ENCODE measurements around the gene CELF4.
"Not testable (repeated sequence)": the region's sequence is repeated elsewhere in the genome, so short reads cannot be mapped to it uniquely, and the experiment has no call there.

CELF4 gene

GRCh38 chr18:37390687-37391086, 174.9 kb downstream of the CELF4 start:
- DNase-seq (ENCODE audit: low read depth), result no peak

GRCh38 chr18:37389684-37390368, 175.8 kb downstream of the CELF4 start:
- no peak for DNase-seq (ENCODE audit: low read depth)

GRCh38 chr18:37389041-37389440, 176.6 kb downstream of the CELF4 start:
- no peak for DNase-seq (ENCODE audit: low read depth)

GRCh38 chr18:37388413-37388812, 177.2 kb downstream of the CELF4 start:
- no peak for DNase-seq (ENCODE audit: low read depth)

GRCh38 chr18:37385846-37386778, 179.5 kb downstream of the CELF4 start:
- no peak for DNase-seq (ENCODE audit: low read depth)

- no peak for DNase-seq (ENCODE audit: low read depth)
Observed at GRCh38 chr18:37383846-37384595, 181.6 kb downstream of the CELF4 start.

- no peak for DNase-seq (ENCODE audit: low read depth)
Observed at GRCh38 chr18:37383036-37383785, 182.4 kb downstream of the CELF4 start.

GRCh38 chr18:37381554-37381953, 184.0 kb downstream of the CELF4 start:
- no peak for DNase-seq (ENCODE audit: low read depth)

GRCh38 chr18:37380546-37381110, 185.0 kb downstream of the CELF4 start:
- no peak for DNase-seq (ENCODE audit: low read depth)

GRCh38 chr18:37378336-37379010, 187.1 kb downstream of the CELF4 start:
- DNase-seq (ENCODE audit: low read depth), result no peak

GRCh38 chr18:37375181-37375580, 190.4 kb downstream of the CELF4 start:
- no peak for DNase-seq (ENCODE audit: low read depth)

- DNase-seq (ENCODE audit: low read depth), result no peak
Observed at GRCh38 chr18:37368110-37368954, 197.3 kb downstream of the CELF4 start.

- no peak for DNase-seq (ENCODE audit: low read depth)
Observed at GRCh38 chr18:37364237-37364636, 201.4 kb downstream of the CELF4 start.

- no peak for DNase-seq (ENCODE audit: low read depth)
Observed at GRCh38 chr18:37362158-37362890, 203.3 kb downstream of the CELF4 start.

- no peak for DNase-seq (ENCODE audit: low read depth)
Observed at GRCh38 chr18:37361335-37362157, 204.1 kb downstream of the CELF4 start.

GRCh38 chr18:37358061-37358460, 207.5 kb downstream of the CELF4 start:
- not testable (repeated sequence) for DNase-seq (ENCODE audit: low read depth)

- DNase-seq (ENCODE audit: low read depth), result no peak
Observed at GRCh38 chr18:37355772-37356171, 209.8 kb downstream of the CELF4 start.

GRCh38 chr18:37351110-37351509, 214.5 kb downstream of the CELF4 start:
- DNase-seq (ENCODE audit: low read depth), result no peak
